Measurements from ENCODE around the gene MBTD1. TPM values are rescaled to one million over a fixed set of nuclear protein-coding genes. Genes with fewer than 3 reads are reported as not detected.

Gene MBTD1
- total and polyA plus RNA-seq, 4 donors = 2.4 to 14.2 (median 7.8) TPM

DNA sequence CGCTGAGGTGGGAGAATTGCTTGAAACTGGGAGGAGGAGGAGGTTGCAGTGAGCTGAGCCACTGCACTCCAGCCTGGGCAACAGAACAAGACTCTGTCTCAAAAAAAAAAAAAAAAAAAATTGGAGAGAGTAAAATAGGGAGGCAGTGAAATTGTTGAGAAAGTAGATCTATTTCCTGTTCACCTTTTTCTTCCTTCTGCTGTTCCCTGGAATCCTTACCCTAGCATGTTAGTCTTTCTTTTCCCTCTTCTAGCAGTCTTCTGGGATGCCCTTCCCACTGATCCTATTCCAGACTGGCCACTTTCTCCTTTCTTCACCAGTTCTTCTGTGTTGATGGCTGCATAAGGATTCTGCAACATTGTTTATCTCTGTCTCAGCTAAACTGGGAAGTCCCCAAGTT is 90.5 kb downstream of the MBTD1 start:
- Histone ChIP-seq H3K36me3 (ENCODE audit: control insufficient read depth in 4 of 4, insufficient read depth in 3 of 4, low read depth in 1 of 4, low read length in 3 of 4) (peaks cover 5 to 26% (median 21%) of the 10 kb centered on the region in 4 donors), H3K27ac (ENCODE audit: low read depth in 1 of 2, low read length in 2 of 2) (no peak overlapping the region), H3K27me3 (ENCODE audit: control insufficient read depth in 4 of 4, insufficient read depth in 4 of 4, low read length in 3 of 4) (no peaks in the 10 kb centered on the region), H3K9me3 (ENCODE audit: control insufficient read depth in 4 of 4, low read length in 3 of 4) (no peaks in the 10 kb centered on the region), H3K9ac (ENCODE audit: low read depth in 1 of 2, low read length in 2 of 2) (no peak overlapping the region), H3K4me1 (ENCODE audit: control insufficient read depth in 4 of 4, insufficient read depth in 4 of 4, low read length in 3 of 4) (peaks cover 3 to 15% (median 8%) of the 10 kb centered on the region in 4 donors), H3K4me3 (ENCODE audit: low read depth in 1 of 3, low read length in 3 of 3) (no peak overlapping the region)
- 96% methylated on average over 1 of the region's 1 CpG for WGBS
- DNase-seq (ENCODE audit: low spot score) = no peak
- TF ChIP-seq FOXA1 (IDR thresholded peaks at IDR 0.05) (no peak), FOXA2 (IDR thresholded peaks at IDR 0.05) (no peak), SP1 (IDR thresholded peaks at IDR 0.05) (no peak), HNF4A (conservative IDR thresholded peaks at IDR 0.05) (no peak), TAF1 (conservative IDR thresholded peaks at IDR 0.05) (no peak), RAD21 (IDR thresholded peaks at IDR 0.05) (no peak), NR2F2 (IDR thresholded peaks at IDR 0.05) (no peak), GABPA (IDR thresholded peaks at IDR 0.05 in 1 of 2, conservative IDR thresholded peaks at IDR 0.05 in 1 of 2) (no peak), HNF4G (IDR thresholded peaks at IDR 0.05) (no peak), YY1 (IDR thresholded peaks at IDR 0.05) (no peak), EGR1 (IDR thresholded peaks at IDR 0.05; ENCODE audit: low read depth in 2 of 2) (no peak), RXRA (IDR thresholded peaks at IDR 0.05) (no peak), JUND (IDR thresholded peaks at IDR 0.05) (no peak)
- TF ChIP-seq, protein P1, sequence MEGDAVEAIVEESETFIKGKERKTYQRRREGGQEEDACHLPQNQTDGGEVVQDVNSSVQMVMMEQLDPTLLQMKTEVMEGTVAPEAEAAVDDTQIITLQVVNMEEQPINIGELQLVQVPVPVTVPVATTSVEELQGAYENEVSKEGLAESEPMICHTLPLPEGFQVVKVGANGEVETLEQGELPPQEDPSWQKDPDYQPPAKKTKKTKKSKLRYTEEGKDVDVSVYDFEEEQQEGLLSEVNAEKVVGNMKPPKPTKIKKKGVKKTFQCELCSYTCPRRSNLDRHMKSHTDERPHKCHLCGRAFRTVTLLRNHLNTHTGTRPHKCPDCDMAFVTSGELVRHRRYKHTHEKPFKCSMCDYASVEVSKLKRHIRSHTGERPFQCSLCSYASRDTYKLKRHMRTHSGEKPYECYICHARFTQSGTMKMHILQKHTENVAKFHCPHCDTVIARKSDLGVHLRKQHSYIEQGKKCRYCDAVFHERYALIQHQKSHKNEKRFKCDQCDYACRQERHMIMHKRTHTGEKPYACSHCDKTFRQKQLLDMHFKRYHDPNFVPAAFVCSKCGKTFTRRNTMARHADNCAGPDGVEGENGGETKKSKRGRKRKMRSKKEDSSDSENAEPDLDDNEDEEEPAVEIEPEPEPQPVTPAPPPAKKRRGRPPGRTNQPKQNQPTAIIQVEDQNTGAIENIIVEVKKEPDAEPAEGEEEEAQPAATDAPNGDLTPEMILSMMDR (IDR thresholded peaks at IDR 0.05; ENCODE audit: low read depth, low read length, missing input control) = no peak
- TF ChIP-seq, protein P2, sequence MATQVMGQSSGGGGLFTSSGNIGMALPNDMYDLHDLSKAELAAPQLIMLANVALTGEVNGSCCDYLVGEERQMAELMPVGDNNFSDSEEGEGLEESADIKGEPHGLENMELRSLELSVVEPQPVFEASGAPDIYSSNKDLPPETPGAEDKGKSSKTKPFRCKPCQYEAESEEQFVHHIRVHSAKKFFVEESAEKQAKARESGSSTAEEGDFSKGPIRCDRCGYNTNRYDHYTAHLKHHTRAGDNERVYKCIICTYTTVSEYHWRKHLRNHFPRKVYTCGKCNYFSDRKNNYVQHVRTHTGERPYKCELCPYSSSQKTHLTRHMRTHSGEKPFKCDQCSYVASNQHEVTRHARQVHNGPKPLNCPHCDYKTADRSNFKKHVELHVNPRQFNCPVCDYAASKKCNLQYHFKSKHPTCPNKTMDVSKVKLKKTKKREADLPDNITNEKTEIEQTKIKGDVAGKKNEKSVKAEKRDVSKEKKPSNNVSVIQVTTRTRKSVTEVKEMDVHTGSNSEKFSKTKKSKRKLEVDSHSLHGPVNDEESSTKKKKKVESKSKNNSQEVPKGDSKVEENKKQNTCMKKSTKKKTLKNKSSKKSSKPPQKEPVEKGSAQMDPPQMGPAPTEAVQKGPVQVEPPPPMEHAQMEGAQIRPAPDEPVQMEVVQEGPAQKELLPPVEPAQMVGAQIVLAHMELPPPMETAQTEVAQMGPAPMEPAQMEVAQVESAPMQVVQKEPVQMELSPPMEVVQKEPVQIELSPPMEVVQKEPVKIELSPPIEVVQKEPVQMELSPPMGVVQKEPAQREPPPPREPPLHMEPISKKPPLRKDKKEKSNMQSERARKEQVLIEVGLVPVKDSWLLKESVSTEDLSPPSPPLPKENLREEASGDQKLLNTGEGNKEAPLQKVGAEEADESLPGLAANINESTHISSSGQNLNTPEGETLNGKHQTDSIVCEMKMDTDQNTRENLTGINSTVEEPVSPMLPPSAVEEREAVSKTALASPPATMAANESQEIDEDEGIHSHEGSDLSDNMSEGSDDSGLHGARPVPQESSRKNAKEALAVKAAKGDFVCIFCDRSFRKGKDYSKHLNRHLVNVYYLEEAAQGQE (IDR thresholded peaks at IDR 0.05) = no peak
- TF ChIP-seq, protein P3, sequence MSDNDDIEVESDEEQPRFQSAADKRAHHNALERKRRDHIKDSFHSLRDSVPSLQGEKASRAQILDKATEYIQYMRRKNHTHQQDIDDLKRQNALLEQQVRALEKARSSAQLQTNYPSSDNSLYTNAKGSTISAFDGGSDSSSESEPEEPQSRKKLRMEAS (IDR thresholded peaks at IDR 0.05) = no peak
- TF ChIP-seq, protein P4, sequence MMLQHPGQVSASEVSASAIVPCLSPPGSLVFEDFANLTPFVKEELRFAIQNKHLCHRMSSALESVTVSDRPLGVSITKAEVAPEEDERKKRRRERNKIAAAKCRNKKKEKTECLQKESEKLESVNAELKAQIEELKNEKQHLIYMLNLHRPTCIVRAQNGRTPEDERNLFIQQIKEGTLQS (IDR thresholded peaks at IDR 0.05) = no peak
- TF ChIP-seq, protein P5, sequence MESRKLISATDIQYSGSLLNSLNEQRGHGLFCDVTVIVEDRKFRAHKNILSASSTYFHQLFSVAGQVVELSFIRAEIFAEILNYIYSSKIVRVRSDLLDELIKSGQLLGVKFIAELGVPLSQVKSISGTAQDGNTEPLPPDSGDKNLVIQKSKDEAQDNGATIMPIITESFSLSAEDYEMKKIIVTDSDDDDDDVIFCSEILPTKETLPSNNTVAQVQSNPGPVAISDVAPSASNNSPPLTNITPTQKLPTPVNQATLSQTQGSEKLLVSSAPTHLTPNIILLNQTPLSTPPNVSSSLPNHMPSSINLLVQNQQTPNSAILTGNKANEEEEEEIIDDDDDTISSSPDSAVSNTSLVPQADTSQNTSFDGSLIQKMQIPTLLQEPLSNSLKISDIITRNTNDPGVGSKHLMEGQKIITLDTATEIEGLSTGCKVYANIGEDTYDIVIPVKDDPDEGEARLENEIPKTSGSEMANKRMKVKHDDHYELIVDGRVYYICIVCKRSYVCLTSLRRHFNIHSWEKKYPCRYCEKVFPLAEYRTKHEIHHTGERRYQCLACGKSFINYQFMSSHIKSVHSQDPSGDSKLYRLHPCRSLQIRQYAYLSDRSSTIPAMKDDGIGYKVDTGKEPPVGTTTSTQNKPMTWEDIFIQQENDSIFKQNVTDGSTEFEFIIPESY (IDR thresholded peaks at IDR 0.05) = no peak

Data from liver (tissue), 9 donors.